GM19035 (cell line): ENCODE data around the gene CENPA.

Experiments
- ATAC-seq: cut with Tn5 transposase; IDR thresholded peaks from one replicate; pipeline ENCODE4 v1.9.1; 2021; ENCODE audit not compliant: unreplicated experiment

The CENPA gene

GRCh38 chr2:26838121-26838906 lies 52.5 kb downstream of the CENPA start:
- no peak for ATAC-seq

GRCh38 chr2:26840937-26841610 lies 55.2 kb downstream of the CENPA start:
- ATAC-seq: no peak

- ATAC-seq: no peak
Measured at GRCh38 chr2:26843041-26843440, 57.2 kb downstream of the CENPA start.
